HG02943 (cell line): ENCODE data around the gene NR2F1-AS1.

Source experiments
- ATAC-seq: cut with Tn5 transposase; IDR thresholded peaks from one replicate; pipeline ENCODE4 v1.9.1; 2021; ENCODE audit warnings: mild to moderate bottlenecking, low read depth, moderate library complexity; ENCODE audit not compliant: unreplicated experiment

NR2F1-AS1 gene

GRCh38 chr5:93578813-93579691, 2.0 kb downstream of the NR2F1-AS1 start:
- no peak for ATAC-seq

- no peak for ATAC-seq
These were observed 2.9 kb downstream of the NR2F1-AS1 start for GRCh38 chr5:93577854-93578812.

DNA sequence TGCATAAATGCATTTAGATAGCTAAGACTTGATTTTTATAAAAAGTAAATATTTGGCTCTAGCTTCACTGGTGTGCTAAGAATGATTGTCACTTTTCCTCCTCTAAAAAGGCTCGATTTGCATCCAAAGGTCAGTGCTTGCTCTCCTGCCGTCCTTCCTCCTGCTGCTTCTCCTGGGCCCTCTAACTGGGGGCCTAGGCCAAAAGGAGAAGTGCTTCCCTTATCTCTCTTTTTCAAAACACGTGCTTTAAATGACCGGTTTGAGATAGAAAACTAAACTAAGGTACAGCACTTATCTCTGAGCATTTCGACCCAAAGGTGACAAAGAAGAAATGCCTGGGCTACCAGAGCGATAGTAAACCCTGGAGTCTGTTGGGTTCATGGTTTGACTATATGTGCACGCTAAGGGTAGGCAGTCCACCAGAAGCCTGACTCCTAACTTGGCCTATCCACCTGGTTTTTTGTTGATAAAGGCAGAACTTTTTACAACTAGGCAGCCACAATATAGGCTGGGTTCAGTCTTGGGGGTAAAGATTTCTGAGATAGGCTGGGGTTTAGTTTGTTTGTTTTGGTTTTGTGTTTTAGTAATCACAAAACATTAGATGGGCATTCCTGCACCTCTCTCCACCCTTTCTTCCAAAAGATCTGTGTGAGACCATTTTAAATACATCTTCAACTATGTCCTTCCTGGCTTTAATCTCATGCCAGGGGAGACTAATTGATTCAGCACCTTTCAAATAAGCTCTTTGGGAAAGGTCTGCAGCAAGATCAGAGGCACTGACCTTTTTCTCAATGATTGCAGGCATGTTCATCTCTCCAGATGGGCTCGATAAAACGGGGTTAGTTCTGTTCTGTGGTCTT, 3.8 kb downstream of the NR2F1-AS1 start:
- ATAC-seq, result no peak

GRCh38 chr5:93575461-93576414, 5.3 kb downstream of the NR2F1-AS1 start:
- no peak for ATAC-seq

DNA sequence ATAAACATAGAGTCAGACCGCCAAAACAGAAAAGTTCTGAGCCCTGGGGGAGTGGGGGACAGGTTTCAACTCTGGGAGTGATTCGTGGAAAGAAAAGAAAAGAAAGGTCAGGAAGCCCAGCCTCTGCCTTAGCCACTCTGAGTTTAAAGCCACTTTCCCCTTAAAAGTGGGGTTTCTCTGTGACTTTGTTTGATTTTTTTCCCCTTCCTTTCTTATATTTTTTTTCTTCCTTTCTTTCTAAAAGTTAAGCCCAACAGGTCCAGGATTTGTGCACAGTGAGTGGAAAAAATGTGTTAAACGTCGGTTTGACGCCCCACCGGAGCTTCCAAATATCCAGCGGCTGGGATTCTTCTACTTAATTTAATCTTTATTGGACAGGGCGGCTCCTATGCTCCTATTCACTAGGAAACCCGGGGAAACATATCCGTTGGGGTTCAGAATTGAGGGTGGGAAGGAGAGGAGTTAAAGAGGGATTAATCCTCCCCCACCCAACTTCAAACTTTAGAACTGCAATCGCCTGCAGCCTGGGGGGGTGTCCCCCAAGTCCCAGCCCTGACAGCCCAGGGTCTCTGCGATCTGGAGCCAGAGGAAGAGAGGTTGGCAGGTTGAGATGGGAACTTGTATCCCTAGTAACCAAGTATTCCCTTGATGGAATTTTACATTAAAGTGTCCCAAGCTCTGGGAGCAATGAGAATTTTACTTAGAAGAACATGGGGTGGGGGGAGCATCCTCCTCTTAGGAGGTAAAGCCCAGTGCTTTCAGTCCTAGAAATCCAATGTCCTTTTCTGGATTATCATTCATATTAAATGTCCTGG, 6.3 kb downstream of the NR2F1-AS1 start:
- ATAC-seq, result no peak

- ATAC-seq, result no peak
These were observed 7.4 kb downstream of the NR2F1-AS1 start for GRCh38 chr5:93573354-93574351.

- no peak for ATAC-seq
These were observed 8.2 kb downstream of the NR2F1-AS1 start for GRCh38 chr5:93572608-93573353.

GRCh38 chr5:93572101-93572607, 8.9 kb downstream of the NR2F1-AS1 start:
- no peak for ATAC-seq

GRCh38 chr5:93571114-93571949, 9.7 kb downstream of the NR2F1-AS1 start:
- no peak for ATAC-seq

- no peak for ATAC-seq
These were observed 10.5 kb downstream of the NR2F1-AS1 start for GRCh38 chr5:93570294-93571113.

GRCh38 chr5:93569300-93570160, 11.5 kb downstream of the NR2F1-AS1 start:
- no peak for ATAC-seq

DNA sequence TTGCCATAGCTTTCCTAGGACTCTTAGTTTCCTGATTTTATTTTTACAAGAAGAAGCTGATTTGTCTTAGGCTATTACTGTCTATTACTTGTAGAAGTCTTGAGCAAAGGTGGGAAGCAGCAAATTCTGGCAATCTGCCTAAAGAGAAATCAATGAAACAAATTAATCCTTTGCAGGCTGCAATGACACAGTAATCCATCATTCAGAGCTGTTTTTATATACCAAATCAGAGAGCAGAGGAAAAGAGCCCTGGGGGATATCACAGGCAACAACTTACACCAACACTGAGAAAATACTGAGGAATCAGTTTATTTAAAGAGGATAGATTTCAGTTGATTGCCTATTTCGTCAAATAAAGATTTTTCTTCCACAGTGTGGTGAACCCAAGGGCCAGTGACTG, 13.6 kb downstream of the NR2F1-AS1 start:
- no peak for ATAC-seq

- no peak for ATAC-seq
These were observed 14.9 kb downstream of the NR2F1-AS1 start for GRCh38 chr5:93566091-93566490.
